ENCODE measurements around the gene SELP. TPM values are rescaled to one million over a fixed set of nuclear protein-coding genes. Genes with fewer than 3 reads are reported as not detected.

SELP gene
- total and polyA plus RNA-seq, 2 of the 13 experiments (the other 11 are each of a cell fraction or from before 2014, with no cell fraction given), result 0.11 TPM; not detected in 1

DNA sequence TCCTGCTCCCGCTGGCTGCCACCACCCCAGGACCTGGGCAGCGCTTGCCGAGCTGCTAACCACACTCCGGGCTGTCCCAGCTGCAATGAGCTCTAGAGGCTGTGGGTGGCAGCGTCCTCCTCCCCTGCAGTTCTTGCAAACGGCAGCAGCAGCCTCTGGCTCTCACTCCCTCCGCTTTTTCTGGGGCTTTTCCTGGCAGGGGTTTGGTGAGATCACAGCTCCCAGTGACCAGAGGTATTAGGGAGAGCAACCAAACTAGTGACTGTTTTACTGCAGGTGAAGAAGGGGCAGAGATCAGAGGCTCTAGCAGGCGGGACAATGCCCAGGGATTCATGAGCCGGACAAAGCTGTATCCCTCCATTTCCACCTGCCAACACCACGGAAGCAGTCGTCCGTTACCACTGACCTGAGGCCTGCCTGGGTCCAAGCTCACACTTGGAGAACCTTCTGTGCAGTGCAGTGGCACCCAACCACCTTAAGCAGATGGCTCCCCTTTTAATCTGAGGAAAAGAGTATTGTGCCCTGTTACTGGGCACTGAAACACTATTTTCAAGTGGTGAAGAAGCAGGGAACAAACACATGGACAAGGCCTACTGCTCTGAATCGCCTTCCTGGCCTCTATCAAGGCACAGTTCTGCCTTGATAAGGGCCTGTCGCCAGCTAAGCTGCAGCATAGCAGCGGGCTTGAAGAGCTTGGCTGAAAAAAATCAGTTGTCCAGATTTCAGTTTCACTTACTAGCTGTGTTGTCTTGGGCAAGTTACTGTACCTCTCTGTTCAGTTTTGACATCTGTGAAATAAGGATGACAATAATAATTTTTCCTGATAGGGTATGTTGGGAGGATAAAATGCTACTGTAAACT lies 43.3 kb downstream of the SELP start, which contains the start of gene F5 (continued):
- TF ChIP-seq, protein P1, sequence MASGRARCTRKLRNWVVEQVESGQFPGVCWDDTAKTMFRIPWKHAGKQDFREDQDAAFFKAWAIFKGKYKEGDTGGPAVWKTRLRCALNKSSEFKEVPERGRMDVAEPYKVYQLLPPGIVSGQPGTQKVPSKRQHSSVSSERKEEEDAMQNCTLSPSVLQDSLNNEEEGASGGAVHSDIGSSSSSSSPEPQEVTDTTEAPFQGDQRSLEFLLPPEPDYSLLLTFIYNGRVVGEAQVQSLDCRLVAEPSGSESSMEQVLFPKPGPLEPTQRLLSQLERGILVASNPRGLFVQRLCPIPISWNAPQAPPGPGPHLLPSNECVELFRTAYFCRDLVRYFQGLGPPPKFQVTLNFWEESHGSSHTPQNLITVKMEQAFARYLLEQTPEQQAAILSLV (CRISPR knock-in tag; IDR thresholded peaks at IDR 0.05; ENCODE audit: borderline replicate concordance), result no peak
- TF ChIP-seq ZNF34 (CRISPR knock-in tag; IDR thresholded peaks at IDR 0.05; ENCODE audit: borderline replicate concordance) (0 out of 2 replicates have a peak, but pooled peaks have one; percentile 11), KDM5A (IDR thresholded peaks at IDR 0.05; ENCODE audit: borderline replicate concordance, low read length) (no peak; the same call in 1 of the 2 replicates), MED8 (CRISPR knock-in tag; IDR thresholded peaks at IDR 0.05; ENCODE audit: insufficient replicate concordance) (no peak), HNRNPH1 (optimal IDR thresholded peaks at IDR 0.05; ENCODE audit: low read depth, low read length) (no peak), MAF1 (CRISPR knock-in tag; IDR thresholded peaks at IDR 0.05; ENCODE audit: borderline replicate concordance) (no peak), ZNF276 (CRISPR knock-in tag; IDR thresholded peaks at IDR 0.05; ENCODE audit: low read depth) (peak; percentile 89), GTF2F1 (IDR thresholded peaks at IDR 0.05; ENCODE audit: low read length) (peak; percentile 69; the same call in 1 of the 2 replicates), HNF4G (IDR thresholded peaks at IDR 0.05; ENCODE audit: borderline replicate concordance, low read depth, low read length) (no peak), HNF4G (CRISPR knock-in tag; IDR thresholded peaks at IDR 0.05; ENCODE audit: borderline replicate concordance, low read depth) (no peak; the same call in 1 of the 2 replicates), ZNF83 (CRISPR knock-in tag; IDR thresholded peaks at IDR 0.05; ENCODE audit: borderline replicate concordance) (no peak), REL (CRISPR knock-in tag; conservative IDR thresholded peaks at IDR 0.05) (no peak), HNRNPUL1 (IDR thresholded peaks at IDR 0.05; ENCODE audit: low read depth, low read length) (no peak), JUN (CRISPR knock-in tag; IDR thresholded peaks at IDR 0.05) (0 out of 2 replicates have a peak, but pooled peaks have one; percentile 43), ZKSCAN1 (IDR thresholded peaks at IDR 0.05; ENCODE audit: low read length) (no peak), ATF2 (CRISPR knock-in tag; IDR thresholded peaks at IDR 0.05) (no peak; the same call in 1 of the 2 replicates)
- TF ChIP-seq, protein P2, sequence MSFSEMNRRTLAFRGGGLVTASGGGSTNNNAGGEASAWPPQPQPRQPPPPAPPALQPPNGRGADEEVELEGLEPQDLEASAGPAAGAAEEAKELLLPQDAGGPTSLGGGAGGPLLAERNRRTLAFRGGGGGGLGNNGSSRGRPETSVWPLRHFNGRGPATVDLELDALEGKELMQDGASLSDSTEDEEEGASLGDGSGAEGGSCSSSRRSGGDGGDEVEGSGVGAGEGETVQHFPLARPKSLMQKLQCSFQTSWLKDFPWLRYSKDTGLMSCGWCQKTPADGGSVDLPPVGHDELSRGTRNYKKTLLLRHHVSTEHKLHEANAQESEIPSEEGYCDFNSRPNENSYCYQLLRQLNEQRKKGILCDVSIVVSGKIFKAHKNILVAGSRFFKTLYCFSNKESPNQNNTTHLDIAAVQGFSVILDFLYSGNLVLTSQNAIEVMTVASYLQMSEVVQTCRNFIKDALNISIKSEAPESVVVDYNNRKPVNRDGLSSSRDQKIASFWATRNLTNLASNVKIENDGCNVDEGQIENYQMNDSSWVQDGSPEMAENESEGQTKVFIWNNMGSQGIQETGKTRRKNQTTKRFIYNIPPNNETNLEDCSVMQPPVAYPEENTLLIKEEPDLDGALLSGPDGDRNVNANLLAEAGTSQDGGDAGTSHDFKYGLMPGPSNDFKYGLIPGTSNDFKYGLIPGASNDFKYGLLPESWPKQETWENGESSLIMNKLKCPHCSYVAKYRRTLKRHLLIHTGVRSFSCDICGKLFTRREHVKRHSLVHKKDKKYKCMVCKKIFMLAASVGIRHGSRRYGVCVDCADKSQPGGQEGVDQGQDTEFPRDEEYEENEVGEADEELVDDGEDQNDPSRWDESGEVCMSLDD (CRISPR knock-in tag; IDR thresholded peaks at IDR 0.05; ENCODE audit: borderline replicate concordance), result 0 out of 2 replicates have a peak, but pooled peaks have one; percentile 26
- TF ChIP-seq, protein P3, sequence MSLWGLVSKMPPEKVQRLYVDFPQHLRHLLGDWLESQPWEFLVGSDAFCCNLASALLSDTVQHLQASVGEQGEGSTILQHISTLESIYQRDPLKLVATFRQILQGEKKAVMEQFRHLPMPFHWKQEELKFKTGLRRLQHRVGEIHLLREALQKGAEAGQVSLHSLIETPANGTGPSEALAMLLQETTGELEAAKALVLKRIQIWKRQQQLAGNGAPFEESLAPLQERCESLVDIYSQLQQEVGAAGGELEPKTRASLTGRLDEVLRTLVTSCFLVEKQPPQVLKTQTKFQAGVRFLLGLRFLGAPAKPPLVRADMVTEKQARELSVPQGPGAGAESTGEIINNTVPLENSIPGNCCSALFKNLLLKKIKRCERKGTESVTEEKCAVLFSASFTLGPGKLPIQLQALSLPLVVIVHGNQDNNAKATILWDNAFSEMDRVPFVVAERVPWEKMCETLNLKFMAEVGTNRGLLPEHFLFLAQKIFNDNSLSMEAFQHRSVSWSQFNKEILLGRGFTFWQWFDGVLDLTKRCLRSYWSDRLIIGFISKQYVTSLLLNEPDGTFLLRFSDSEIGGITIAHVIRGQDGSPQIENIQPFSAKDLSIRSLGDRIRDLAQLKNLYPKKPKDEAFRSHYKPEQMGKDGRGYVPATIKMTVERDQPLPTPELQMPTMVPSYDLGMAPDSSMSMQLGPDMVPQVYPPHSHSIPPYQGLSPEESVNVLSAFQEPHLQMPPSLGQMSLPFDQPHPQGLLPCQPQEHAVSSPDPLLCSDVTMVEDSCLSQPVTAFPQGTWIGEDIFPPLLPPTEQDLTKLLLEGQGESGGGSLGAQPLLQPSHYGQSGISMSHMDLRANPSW (CRISPR knock-in tag; IDR thresholded peaks at IDR 0.05; ENCODE audit: borderline replicate concordance), result no peak

Data from HepG2 (cell line).